HepG2 (cell line): Measurements from ENCODE around the gene RAB11FIP5. TPM values are rescaled to one million over a fixed set of nuclear protein-coding genes. Genes with fewer than 3 reads are reported as not detected.

Experiments
- AGO2 ChIP-seq: fragments of 200-400 bp; formaldehyde crosslinking; optimal IDR thresholded peaks from 2 replicates; pipeline ENCODE3; 2017; ENCODE audit warnings: mild to moderate bottlenecking, low read depth, low read length, moderate library complexity
- EZH2 ChIP-seq: conservative IDR thresholded peaks from 2 replicates; pipeline ENCODE4 v1.6.1; 2012; ENCODE audit warnings: mild to moderate bottlenecking, low read depth, low read length, moderate library complexity
- FOXC1 ChIP-seq: sonication (generic); formaldehyde crosslinking; IDR thresholded peaks from 2 replicates; pipeline ENCODE4 v1.8.0; 2022; ENCODE audit warnings: mild to moderate bottlenecking, missing genetic modification reagents, borderline replicate concordance
- FOXK1 ChIP-seq: sonication (generic); formaldehyde crosslinking; IDR thresholded peaks from 2 replicates; pipeline ENCODE4 v1.4.0; 2020; ENCODE audit warnings: low read depth, missing genetic modification reagents, borderline replicate concordance
- HNF4A ChIP-seq: sonication (generic); formaldehyde crosslinking; IDR thresholded peaks from 2 replicates; pipeline ENCODE4 v1.4.0; 2020; ENCODE audit warnings: missing genetic modification reagents
- HNRNPLL ChIP-seq: fragments of 200-400 bp; formaldehyde crosslinking; IDR thresholded peaks from 2 replicates; pipeline ENCODE4 v1.6.1; 2017; ENCODE audit warnings: mild to moderate bottlenecking, low read depth, low read length; ENCODE audit not compliant: poor library complexity, severe bottlenecking
- ISL2 ChIP-seq: sonication (generic); formaldehyde crosslinking; IDR thresholded peaks from 2 replicates; pipeline ENCODE4 v1.5.0; 2020; ENCODE audit warnings: missing genetic modification reagents
- JDP2 ChIP-seq: sonication (generic); formaldehyde crosslinking; IDR thresholded peaks from 2 replicates; pipeline ENCODE4 v1.8.1; 2022; ENCODE audit warnings: missing genetic modification reagents, borderline replicate concordance
- JUND ChIP-seq: sonication (generic); formaldehyde crosslinking; IDR thresholded peaks from 2 replicates; pipeline ENCODE4 v1.8.0; 2022; ENCODE audit warnings: mild to moderate bottlenecking, missing genetic modification reagents
- MTA1 ChIP-seq: sonication (generic); formaldehyde crosslinking; IDR thresholded peaks from 2 replicates; pipeline ENCODE4 v1.4.0; 2020; ENCODE audit warnings: missing genetic modification reagents, mild to moderate bottlenecking, borderline replicate concordance
- NBN ChIP-seq: fragments of 450-650 bp; conservative IDR thresholded peaks from 2 replicates; pipeline ENCODE4 v1.6.1; 2017
- NFKBIZ ChIP-seq: IDR thresholded peaks from 2 replicates; pipeline ENCODE4 v1.6.1; 2018; ENCODE audit warnings: missing genetic modification reagents, missing compliant biosample characterization
- NFYC ChIP-seq: IDR thresholded peaks from 2 replicates; pipeline ENCODE4 v1.6.1; 2016; ENCODE audit warnings: missing genetic modification reagents, missing compliant biosample characterization
- RBM39 ChIP-seq: fragments of 200-400 bp; formaldehyde crosslinking; IDR thresholded peaks from one replicate; pipeline ENCODE4 v1.6.1; 2018; ENCODE audit warnings: antibody characterized with exemption, mild to moderate bottlenecking, low read depth, low read length; ENCODE audit not compliant: poor library complexity, severe bottlenecking
- REL ChIP-seq: sonication (generic); formaldehyde crosslinking; conservative IDR thresholded peaks from 2 replicates; pipeline ENCODE4 v1.8.0; 2022; ENCODE audit warnings: mild to moderate bottlenecking, missing genetic modification reagents, moderate library complexity
- SRSF1 ChIP-seq: fragments of 200-400 bp; formaldehyde crosslinking; optimal IDR thresholded peaks from 2 replicates; pipeline ENCODE3; 2017; ENCODE audit warnings: mild to moderate bottlenecking, low read depth, low read length, moderate library complexity
- TGIF2 ChIP-seq: IDR thresholded peaks from 2 replicates; pipeline ENCODE4 v1.6.1; 2016; ENCODE audit warnings: control low read depth, missing compliant biosample characterization
- THAP9 ChIP-seq: sonication (generic); formaldehyde crosslinking; IDR thresholded peaks from 2 replicates; pipeline ENCODE4; 2020; ENCODE audit warnings: missing genetic modification reagents, mild to moderate bottlenecking, borderline replicate concordance
- ZBTB33 ChIP-seq: sonication (generic); formaldehyde crosslinking; IDR thresholded peaks from 2 replicates; pipeline ENCODE4 v1.4.0; 2020; ENCODE audit warnings: missing genetic modification reagents
- ZNF136 ChIP-seq: sonication (generic); formaldehyde crosslinking; IDR thresholded peaks from 2 replicates; pipeline ENCODE4 v1.8.1; 2022; ENCODE audit warnings: low read depth, mild to moderate bottlenecking, moderate library complexity, missing genetic modification reagents
- ZNF224 ChIP-seq: sonication (generic); formaldehyde crosslinking; IDR thresholded peaks from 2 replicates; pipeline ENCODE4 v1.5.0; 2020; ENCODE audit warnings: mild to moderate bottlenecking, missing genetic modification reagents
- ZNF256 ChIP-seq: sonication (generic); formaldehyde crosslinking; conservative IDR thresholded peaks from 2 replicates; pipeline ENCODE4 v1.4.0; 2020; ENCODE audit warnings: missing genetic modification reagents
- ZNF274 ChIP-seq: sonication (generic); formaldehyde crosslinking; IDR thresholded peaks from 2 replicates; pipeline ENCODE4 v1.5.1; 2020; ENCODE audit warnings: mild to moderate bottlenecking, missing genetic modification reagents
- ZNF446 ChIP-seq: sonication (generic); formaldehyde crosslinking; IDR thresholded peaks from 2 replicates; pipeline ENCODE4 v1.5.0; 2020; ENCODE audit warnings: mild to moderate bottlenecking, missing genetic modification reagents
- ZNF792 ChIP-seq: IDR thresholded peaks from 2 replicates; pipeline ENCODE4 v1.6.1; 2016
- polyA plus RNA-seq, 8 experiments: library from polyadenylated mRNA; depleted of rRNA in 3 of 8; stranded (reverse) in 7 of 8; unstranded in 1 of 8; fragments of >200 nt; fragmentation: Illumina TruSeq in 4 of 8; extraction: Trizol in 4 of 8; gene quantifications; 2 replicates each; pipeline versions ENCODE4 v1.2.1 to v1.2.3, GENCODE V29; 2011 to 2016; ENCODE audit warnings: low read depth in 4 of 8, missing spikeins in 1 of 8, mixed read lengths in 1 of 8; ENCODE audit not compliant: insufficient read depth in 1 of 8
- total RNA-seq, 5 experiments: library from RNA; depleted of rRNA; stranded (reverse); fragments of >200 nt; fragmentation: Illumina TruSeq; extraction: Trizol; gene quantifications; 2 replicates each; pipeline ENCODE4 v1.2.3, GENCODE V29; 2016; ENCODE audit warnings: low read depth in 1 of 5
- TF ChIP-seq, protein P1 (sequence below): sonication (generic); formaldehyde crosslinking; IDR thresholded peaks from 2 replicates; pipeline ENCODE4 v1.4.0; 2020; ENCODE audit warnings: missing genetic modification reagents; ENCODE audit errors: not compliant biosample characterization

RAB11FIP5 gene
- total and polyA plus RNA-seq, 2 of the 13 experiments (the other 11 are each of a cell fraction or from before 2014, with no cell fraction given) = 9.4 to 22.9 TPM

GRCh38 chr2:73071360-73072128, 41.2 kb downstream of the RAB11FIP5 start, which contains the start of gene SFXN5 (continued):
- TF ChIP-seq EZH2 (no peak), ZBTB33 (no peak; the same call in 1 of the 2 replicates), REL (CRISPR knock-in tag) (no peak; the same call in 1 of the 2 replicates), ISL2 (peak; percentile 86), TGIF2 (CRISPR knock-in tag) (peak; percentile 17; the same call in 1 of the 2 replicates), ZNF446 (peak; percentile 57; the same call in 1 of the 2 replicates), NBN (no peak), ZNF274 (CRISPR knock-in tag) (peak; percentile 91), ZNF136 (CRISPR knock-in tag) (peak; percentile 93; the same call in 1 of the 2 replicates), JUND (CRISPR knock-in tag) (no peak), RBM39 (peak; percentile 80), ZNF224 (CRISPR knock-in tag) (peak; percentile 62; the same call in 1 of the 2 replicates), NFKBIZ (CRISPR knock-in tag) (0 out of 2 replicates have a peak, but pooled peaks have one; percentile 15), FOXC1 (CRISPR knock-in tag) (peak; percentile 94), ZNF792 (CRISPR knock-in tag) (no peak; the same call in 1 of the 2 replicates), THAP9 (peak; percentile 92), AGO2 (peak; percentile 87), NFYC (CRISPR knock-in tag) (peak; percentile 93), HNF4A (CRISPR knock-in tag) (peak; percentile 23; the same call in 1 of the 2 replicates), MTA1 (CRISPR knock-in tag) (no peak), JDP2 (CRISPR knock-in tag) (no peak), SRSF1 (peak; percentile 89), ZNF256 (CRISPR knock-in tag) (0 out of 2 replicates have a peak, but pooled peaks have one; percentile 39), HNRNPLL (peak; percentile 100), FOXK1 (CRISPR knock-in tag) (peak; percentile 59)
- TF ChIP-seq, protein P1, sequence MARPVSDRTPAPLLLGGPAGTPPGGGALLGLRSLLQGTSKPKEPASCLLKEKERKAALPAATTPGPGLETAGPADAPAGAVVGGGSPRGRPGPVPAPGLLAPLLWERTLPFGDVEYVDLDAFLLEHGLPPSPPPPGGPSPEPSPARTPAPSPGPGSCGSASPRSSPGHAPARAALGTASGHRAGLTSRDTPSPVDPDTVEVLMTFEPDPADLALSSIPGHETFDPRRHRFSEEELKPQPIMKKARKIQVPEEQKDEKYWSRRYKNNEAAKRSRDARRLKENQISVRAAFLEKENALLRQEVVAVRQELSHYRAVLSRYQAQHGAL (CRISPR knock-in tag) = peak; percentile 22
